ENCODE results near the gene POTEG. TPM values are rescaled to one million over a fixed set of nuclear protein-coding genes. Genes with fewer than 3 reads are reported as not detected.
"Not testable (repeated sequence)": the region's sequence is repeated elsewhere in the genome, so short reads cannot be mapped to it uniquely, and the experiment has no call there.

The POTEG gene
- total RNA-seq, 5 donors from 2014 or later (not counting 1 experiment from before 2014, with no cell fraction given): not detected

GRCh38 chr14:19380137-19380536 is 54.0 kb downstream of the POTEG start:
- H3K4me3 Mint-ChIP-seq; CTCF ChIA-PET; H3K4me3 ChIP-seq (ENCODE audit: control insufficient read depth in 1 of 2, extremely low read depth in 1 of 2, low read length in 1 of 2); H3K4me1 Mint-ChIP-seq; H3K36me3 Mint-ChIP-seq; POLR2A ChIA-PET; H3K27me3 ChIP-seq (replicated peaks in 1 of 2; ENCODE audit: control insufficient read depth in 2 of 2, extremely low read depth in 1 of 2, insufficient read depth in 2 of 2, low read length in 1 of 2); H3K27ac Mint-ChIP-seq; DNase-seq; H3K9me3 Mint-ChIP-seq; H3K36me3 ChIP-seq (ENCODE audit: control insufficient read depth in 2 of 2, extremely low read depth in 1 of 2, insufficient read depth in 1 of 2, low read length in 1 of 2); H3K27ac ChIP-seq (ENCODE audit: low read length); H3K9me3 ChIP-seq; ATAC-seq (replicated peaks in 1 of 4); H3K27me3 Mint-ChIP-seq; H3K4me1 ChIP-seq (ENCODE audit: control insufficient read depth in 1 of 2, extremely low read depth in 1 of 2, insufficient read depth in 2 of 2, low read length in 2 of 2): not testable (repeated sequence)
- no CpG with 5 or more reads among the region's 1 CpG for WGBS (ENCODE audit: insufficient coverage)

GRCh38 chr14:19374451-19374903 is 59.7 kb downstream of the POTEG start:
- H3K9me3 Mint-ChIP-seq; CTCF ChIA-PET; H3K9me3 ChIP-seq; H3K27ac ChIP-seq (ENCODE audit: low read length); H3K4me1 ChIP-seq (ENCODE audit: control insufficient read depth in 1 of 2, extremely low read depth in 1 of 2, insufficient read depth in 2 of 2, low read length in 2 of 2); H3K27me3 ChIP-seq (replicated peaks in 1 of 2; ENCODE audit: control insufficient read depth in 2 of 2, extremely low read depth in 1 of 2, insufficient read depth in 2 of 2, low read length in 1 of 2); H3K4me3 Mint-ChIP-seq; H3K27me3 Mint-ChIP-seq; POLR2A ChIA-PET; H3K4me3 ChIP-seq (ENCODE audit: control insufficient read depth in 1 of 2, extremely low read depth in 1 of 2, low read length in 1 of 2); H3K4me1 Mint-ChIP-seq; H3K27ac Mint-ChIP-seq; H3K36me3 Mint-ChIP-seq; H3K36me3 ChIP-seq (ENCODE audit: control insufficient read depth in 2 of 2, extremely low read depth in 1 of 2, insufficient read depth in 1 of 2, low read length in 1 of 2): not testable (repeated sequence)
- WGBS (ENCODE audit: insufficient coverage): 83% methylated on average over 3 of the region's 13 CpGs
- DNase-seq (peak in 1 of 35 experiments; percentile 3), ATAC-seq (replicated peaks in 1 of 4) (peak in 2 of 4 experiments; percentile 24 to 54)

GRCh38 chr14:19372813-19373500 is 61.2 kb downstream of the POTEG start:
- H3K9me3 Mint-ChIP-seq; H3K4me1 Mint-ChIP-seq; H3K27me3 Mint-ChIP-seq; H3K27me3 ChIP-seq (replicated peaks in 1 of 2; ENCODE audit: control insufficient read depth in 2 of 2, extremely low read depth in 1 of 2, insufficient read depth in 2 of 2, low read length in 1 of 2); H3K36me3 ChIP-seq (ENCODE audit: control insufficient read depth in 2 of 2, extremely low read depth in 1 of 2, insufficient read depth in 1 of 2, low read length in 1 of 2); H3K4me3 Mint-ChIP-seq; H3K9me3 ChIP-seq; ATAC-seq (replicated peaks in 1 of 4); POLR2A ChIA-PET; H3K4me1 ChIP-seq (ENCODE audit: control insufficient read depth in 1 of 2, extremely low read depth in 1 of 2, insufficient read depth in 2 of 2, low read length in 2 of 2); H3K4me3 ChIP-seq (ENCODE audit: control insufficient read depth in 1 of 2, extremely low read depth in 1 of 2, low read length in 1 of 2); H3K36me3 Mint-ChIP-seq; H3K27ac ChIP-seq (ENCODE audit: low read length); H3K27ac Mint-ChIP-seq; CTCF ChIA-PET: not testable (repeated sequence)
- peak in 1 of 35 experiments; percentile 13 for DNase-seq
- WGBS (ENCODE audit: insufficient coverage): 66% methylated on average over 43 of the region's 49 CpGs

- H3K36me3 ChIP-seq (ENCODE audit: control insufficient read depth in 2 of 2, extremely low read depth in 1 of 2, insufficient read depth in 1 of 2, low read length in 1 of 2); POLR2A ChIA-PET; DNase-seq; H3K4me3 ChIP-seq (ENCODE audit: control insufficient read depth in 1 of 2, extremely low read depth in 1 of 2, low read length in 1 of 2); H3K27me3 ChIP-seq (replicated peaks in 1 of 2; ENCODE audit: control insufficient read depth in 2 of 2, extremely low read depth in 1 of 2, insufficient read depth in 2 of 2, low read length in 1 of 2); H3K9me3 ChIP-seq; H3K9me3 Mint-ChIP-seq; H3K4me3 Mint-ChIP-seq; ATAC-seq (replicated peaks in 1 of 4); H3K4me1 ChIP-seq (ENCODE audit: control insufficient read depth in 1 of 2, extremely low read depth in 1 of 2, insufficient read depth in 2 of 2, low read length in 2 of 2); H3K27ac ChIP-seq (ENCODE audit: low read length); CTCF ChIA-PET; H3K4me1 Mint-ChIP-seq; H3K27me3 Mint-ChIP-seq; H3K27ac Mint-ChIP-seq; H3K36me3 Mint-ChIP-seq: not testable (repeated sequence)
- WGBS (ENCODE audit: insufficient coverage): no CpG with 5 or more reads among the region's 16 CpGs
These were observed 62.4 kb downstream of the POTEG start for GRCh38 chr14:19371767-19372166.

- H3K9me3 Mint-ChIP-seq; H3K4me3 ChIP-seq (ENCODE audit: control insufficient read depth in 1 of 2, extremely low read depth in 1 of 2, low read length in 1 of 2); H3K27me3 Mint-ChIP-seq; H3K9me3 ChIP-seq; H3K4me1 ChIP-seq (ENCODE audit: control insufficient read depth in 1 of 2, extremely low read depth in 1 of 2, insufficient read depth in 2 of 2, low read length in 2 of 2); CTCF ChIA-PET; H3K36me3 Mint-ChIP-seq; DNase-seq; H3K27ac Mint-ChIP-seq; H3K4me3 Mint-ChIP-seq; H3K36me3 ChIP-seq (ENCODE audit: control insufficient read depth in 2 of 2, extremely low read depth in 1 of 2, insufficient read depth in 1 of 2, low read length in 1 of 2); H3K27me3 ChIP-seq (replicated peaks in 1 of 2; ENCODE audit: control insufficient read depth in 2 of 2, extremely low read depth in 1 of 2, insufficient read depth in 2 of 2, low read length in 1 of 2); H3K4me1 Mint-ChIP-seq; POLR2A ChIA-PET; ATAC-seq (replicated peaks in 1 of 4); H3K27ac ChIP-seq (ENCODE audit: low read length): not testable (repeated sequence)
- WGBS (ENCODE audit: insufficient coverage): no CpG with 5 or more reads among the region's 16 CpGs
These were observed 71.3 kb downstream of the POTEG start for GRCh38 chr14:19362803-19363202.

- H3K27ac ChIP-seq (ENCODE audit: low read length); H3K27ac Mint-ChIP-seq; H3K27me3 ChIP-seq (replicated peaks in 1 of 2; ENCODE audit: control insufficient read depth in 2 of 2, extremely low read depth in 1 of 2, insufficient read depth in 2 of 2, low read length in 1 of 2); CTCF ChIA-PET; DNase-seq; H3K4me1 Mint-ChIP-seq; H3K4me3 Mint-ChIP-seq; POLR2A ChIA-PET; H3K36me3 ChIP-seq (ENCODE audit: control insufficient read depth in 2 of 2, extremely low read depth in 1 of 2, insufficient read depth in 1 of 2, low read length in 1 of 2); H3K4me3 ChIP-seq (ENCODE audit: control insufficient read depth in 1 of 2, extremely low read depth in 1 of 2, low read length in 1 of 2); H3K9me3 ChIP-seq; H3K9me3 Mint-ChIP-seq; H3K4me1 ChIP-seq (ENCODE audit: control insufficient read depth in 1 of 2, extremely low read depth in 1 of 2, insufficient read depth in 2 of 2, low read length in 2 of 2); H3K27me3 Mint-ChIP-seq; ATAC-seq (replicated peaks in 1 of 4); H3K36me3 Mint-ChIP-seq: not testable (repeated sequence)
- WGBS (ENCODE audit: insufficient coverage): 97% methylated on average over 6 of the region's 18 CpGs
These were observed 71.8 kb downstream of the POTEG start for GRCh38 chr14:19362323-19362722.

GRCh38 chr14:19361636-19362253 is 72.4 kb downstream of the POTEG start:
- H3K27ac ChIP-seq (ENCODE audit: low read length); H3K27ac Mint-ChIP-seq; H3K27me3 Mint-ChIP-seq; H3K9me3 Mint-ChIP-seq; H3K36me3 Mint-ChIP-seq; CTCF ChIA-PET; H3K4me3 Mint-ChIP-seq; H3K4me3 ChIP-seq (ENCODE audit: control insufficient read depth in 1 of 2, extremely low read depth in 1 of 2, low read length in 1 of 2); ATAC-seq (replicated peaks in 1 of 4); H3K4me1 Mint-ChIP-seq; H3K4me1 ChIP-seq (ENCODE audit: control insufficient read depth in 1 of 2, extremely low read depth in 1 of 2, insufficient read depth in 2 of 2, low read length in 2 of 2); H3K36me3 ChIP-seq (ENCODE audit: control insufficient read depth in 2 of 2, extremely low read depth in 1 of 2, insufficient read depth in 1 of 2, low read length in 1 of 2); H3K27me3 ChIP-seq (replicated peaks in 1 of 2; ENCODE audit: control insufficient read depth in 2 of 2, extremely low read depth in 1 of 2, insufficient read depth in 2 of 2, low read length in 1 of 2); DNase-seq; POLR2A ChIA-PET; H3K9me3 ChIP-seq: not testable (repeated sequence)
- WGBS (ENCODE audit: insufficient coverage): no CpG with 5 or more reads among the region's 38 CpGs
